Activated CD4-positive, alpha-beta T cell treated with anti-CD3 and anti-CD28 coated beads for 36 hours (primary cell): ENCODE results near the gene NGDN. TPM values are rescaled to one million over a fixed set of nuclear protein-coding genes. Genes with fewer than 3 reads are reported as not detected.
"Not testable (repeated sequence)": the region's sequence is repeated elsewhere in the genome, so short reads cannot be mapped to it uniquely, and the experiment has no call there.

Experiments used
- ATAC-seq: fragments of 200-7000 bp; cut with Tn5 transposase; one replicate; pipeline ENCODE4 v1.10.0; 2021; ENCODE audit warnings: mild to moderate bottlenecking, moderate library complexity
- CTCF ChIA-PET: fragments of 350-600 bp; sonication (Branson Sonifier 250); formaldehyde crosslinking; loops from one replicate; lab custom pipeline; 2021; ENCODE audit warnings: antibody characterized with exemption; lab: Charles Lee
- POLR2A ChIA-PET: fragments of 350-600 bp; sonication (Branson Sonifier 250); formaldehyde crosslinking; loops from one replicate; lab custom pipeline; 2021; ENCODE audit warnings: antibody characterized with exemption, inconsistent platforms; lab: Charles Lee
- DNase-seq: peaks from one replicate; pipeline ENCODE4 v3.0.0-alpha.2; 2020
- H3K27ac Mint-ChIP-seq: one replicate; pipeline ENCODE4 v1.8.0; 2021; ENCODE audit warnings: mixed read lengths
- H3K27me3 Mint-ChIP-seq: one replicate; pipeline ENCODE4 v1.8.0; 2021; ENCODE audit warnings: mixed read lengths
- H3K36me3 Mint-ChIP-seq: one replicate; pipeline ENCODE4 v1.8.0; 2021; ENCODE audit warnings: low read depth, mixed read lengths
- H3K4me1 Mint-ChIP-seq: one replicate; pipeline ENCODE4 v1.8.0; 2021; ENCODE audit warnings: mixed read lengths
- H3K4me3 Mint-ChIP-seq: one replicate; pipeline ENCODE4 v1.8.0; 2021; ENCODE audit warnings: mild to moderate bottlenecking, moderate library complexity, mixed read lengths
- H3K9me3 Mint-ChIP-seq: one replicate; pipeline ENCODE4 v1.8.0; 2021; ENCODE audit warnings: low read depth, mixed read lengths
- intact Hi-C, 2 experiments: fragments of 100-400 bp; cut with DNase I in 1 of 2; cut with micrococcal nuclease in 1 of 2; formaldehyde crosslinking; loops; one replicate each; pipeline versions ENCODE4 v1.14.2 to v1.15.1; 2022 to 2024; cut with DNase I, micrococcal nuclease
- total RNA-seq, 2 experiments: library from RNA; stranded (reverse); gene quantifications; one replicate each; pipeline ENCODE4 v1.2.3, GENCODE V29; 2021

The NGDN gene, protein sequence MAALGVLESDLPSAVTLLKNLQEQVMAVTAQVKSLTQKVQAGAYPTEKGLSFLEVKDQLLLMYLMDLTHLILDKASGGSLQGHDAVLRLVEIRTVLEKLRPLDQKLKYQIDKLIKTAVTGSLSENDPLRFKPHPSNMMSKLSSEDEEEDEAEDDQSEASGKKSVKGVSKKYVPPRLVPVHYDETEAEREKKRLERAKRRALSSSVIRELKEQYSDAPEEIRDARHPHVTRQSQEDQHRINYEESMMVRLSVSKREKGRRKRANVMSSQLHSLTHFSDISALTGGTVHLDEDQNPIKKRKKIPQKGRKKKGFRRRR
- 10 to 100 TPM; 53.0 to 57.8 TPM for total RNA-seq

DNA sequence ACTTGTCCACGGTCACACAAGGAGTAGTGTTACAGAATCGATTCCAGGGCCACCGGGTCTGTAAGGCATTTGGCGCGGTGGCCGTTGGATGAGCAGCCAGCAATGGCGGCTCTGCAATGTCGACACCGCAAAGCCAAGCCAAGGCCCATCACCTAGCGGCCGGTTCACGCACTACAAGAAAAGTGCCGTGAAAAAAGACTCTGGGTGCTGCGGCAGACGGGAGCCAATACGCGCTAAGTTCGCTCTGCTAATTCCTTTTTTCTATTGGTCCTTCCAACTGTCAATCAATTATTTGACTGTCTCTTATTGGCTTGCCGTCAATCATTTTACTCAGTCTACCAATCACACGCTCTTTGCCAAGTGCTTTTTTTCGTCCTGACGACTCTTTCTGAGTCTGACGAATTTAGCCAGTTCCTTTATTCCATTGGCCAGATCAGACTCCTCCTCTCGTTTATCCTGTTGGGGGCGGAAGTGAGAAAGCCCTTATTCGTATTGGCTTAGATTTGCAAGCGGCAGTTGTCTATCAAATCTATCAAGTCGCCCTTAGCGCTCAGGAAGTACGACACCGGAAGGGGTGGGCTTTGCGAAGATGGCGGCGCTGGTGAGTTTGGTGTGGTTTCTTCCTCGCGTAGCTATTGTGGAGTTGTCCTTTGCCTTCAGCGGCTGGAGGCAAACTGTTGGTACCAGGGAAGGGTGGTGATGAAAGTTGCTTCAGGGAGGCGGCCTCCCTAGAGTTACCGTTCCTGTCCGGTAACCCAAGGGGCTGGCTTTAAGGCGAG is at the start of gene NGDN:
Gene NGDN, plus strand, starts transcription at position 577 of the 779 bp plus-strand sequence. Its CDS starts 13 bp downstream, at position 590.
- CTCF ChIA-PET, result interaction anchor here (0.5 to 4.2 kb wide), 10 partner anchors 10 to 348 kb away, joined by 3 to 31 read pairs (median 4); partner anchors contain the start of genes PABPN1 and ZFHX2

DNA sequence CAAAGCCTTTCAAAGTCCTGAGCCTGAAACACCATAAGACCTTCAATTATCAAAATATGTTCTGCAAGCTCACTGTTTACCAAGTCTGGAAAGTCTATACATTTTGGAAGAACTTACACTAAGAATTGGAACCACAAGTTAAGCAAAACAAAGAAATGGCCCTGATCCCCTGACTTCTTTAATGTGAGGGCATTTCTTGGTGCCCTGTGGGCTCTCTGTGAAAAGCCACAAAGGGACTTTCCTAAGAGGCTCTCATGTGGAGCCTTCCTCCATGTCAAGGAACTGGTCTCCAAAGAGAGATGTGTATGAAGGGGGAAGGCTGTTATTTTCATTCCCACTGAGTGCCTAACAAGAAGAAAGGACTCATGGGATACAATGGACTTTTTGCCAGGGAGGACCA is 47.9 kb upstream of the NGDN start:
- Mint-ChIP-seq H3K4me3 (no peak overlapping the region), H3K27ac (peak overlapping the region; percentile 2), H3K9me3 (no peaks in the 10 kb centered on the region), H3K36me3 (no peaks in the 10 kb centered on the region), H3K27me3 (peaks cover 2% of the 10 kb centered on the region), H3K4me1 (peaks cover 10% of the 10 kb centered on the region)
- ATAC-seq (peak; percentile 89), DNase-seq (peak; percentile 45)
- intact Hi-C loops, result no loop called here
- POLR2A ChIA-PET, result no interaction called here
- CTCF ChIA-PET, result interaction anchor here (0.6 to 1.6 kb wide), 2 partner anchors 141 to 200 kb away, joined by 3 to 4 read pairs; no protein-coding TSS in a partner anchor

More for the DNA sequence above, at the start of gene NGDN:
- Mint-ChIP-seq H3K4me3 (no peak within 1 kb of the TSS), H3K4me1 (peaks cover 11% of the 10 kb centered on the region), H3K9me3 (no peaks in the 10 kb centered on the region), H3K27ac (no peak within 1 kb of the TSS), H3K36me3 (peaks cover 20% of the 10 kb centered on the region), H3K27me3 (no peaks in the 10 kb centered on the region)
- ATAC-seq (peak; percentile 97), DNase-seq (peak; percentile 95)
- intact Hi-C loops, result loop anchor here (1.0 to 10.0 kb wide), 14 partner anchors 82 to 973 kb away; partner anchors contain the start of genes HOMEZ (in 2 of the 2), PABPN1 (in 2 of the 2), THTPA (in 2 of the 2) and ZFHX2 (in 2 of the 2)
- POLR2A ChIA-PET, result interaction anchor here (1.0 kb wide), 1 partner anchor 148 kb away, joined by 4 read pairs; the partner anchor contains the start of gene PABPN1

DNA sequence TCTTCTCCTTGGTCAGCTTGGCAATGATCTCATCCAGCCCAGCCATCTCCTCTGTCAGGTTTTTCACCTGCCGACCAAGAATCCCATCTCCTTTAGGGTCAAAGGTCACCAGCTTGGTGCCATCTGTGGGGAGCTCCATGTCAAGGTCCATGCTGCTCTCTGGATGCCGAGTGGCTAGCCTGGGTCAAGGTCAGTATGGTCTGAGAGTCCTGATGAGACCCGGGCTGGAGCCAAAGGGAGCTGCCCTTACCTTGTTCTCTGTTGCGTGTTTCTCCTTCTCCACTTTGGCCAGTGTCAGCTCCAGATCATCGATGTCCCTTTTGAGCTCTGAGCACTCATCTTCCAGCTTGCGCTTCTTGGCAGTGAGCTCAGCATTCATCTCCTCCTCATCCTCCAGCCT is 45.8 kb upstream of the NGDN start:
- Mint-ChIP-seq H3K9me3 (no peaks in the 10 kb centered on the region), H3K4me3 (no peak overlapping the region), H3K27me3 (no peaks in the 10 kb centered on the region), H3K27ac (no peak overlapping the region), H3K36me3 (no peaks in the 10 kb centered on the region), H3K4me1 (peaks cover 10% of the 10 kb centered on the region)
- ATAC-seq, result no peak
- POLR2A ChIA-PET, result no interaction called here
- intact Hi-C loops, result no loop called here
- CTCF ChIA-PET, result interaction anchor here (1.0 to 1.6 kb wide), 2 partner anchors 14 to 33 kb away, joined by 3 to 4 read pairs; no protein-coding TSS in a partner anchor
- no peak for DNase-seq

DNA sequence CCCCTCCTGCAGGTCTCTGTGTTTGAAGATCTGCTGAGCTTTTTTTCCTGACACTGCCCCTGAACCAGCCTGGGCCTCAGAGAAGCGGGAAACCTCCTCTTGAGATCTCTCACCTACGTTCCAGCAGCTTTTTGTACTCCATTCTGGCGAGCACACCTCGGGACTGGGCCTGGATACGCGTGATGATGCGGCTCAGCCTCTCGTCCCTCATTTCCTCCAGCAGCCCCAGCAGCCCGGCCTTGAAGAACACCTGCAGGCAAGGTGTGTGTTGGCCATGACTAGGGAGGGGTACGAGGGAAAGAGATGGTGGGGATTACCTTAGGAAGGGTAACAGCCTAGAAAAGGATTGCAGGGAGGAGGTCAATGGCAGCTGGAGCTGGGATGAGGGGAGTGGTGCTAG is 44.3 kb upstream of the NGDN start:
- DNase-seq (no peak), ATAC-seq (no peak)
- ChIA-PET CTCF (no interaction called here), POLR2A (no interaction called here)
- no peaks in the 10 kb centered on the region for H3K9me3 Mint-ChIP-seq
- intact Hi-C loops, result no loop called here
- H3K27ac Mint-ChIP-seq, result no peak overlapping the region
- peaks cover 1% of the 10 kb centered on the region for H3K27me3 Mint-ChIP-seq
- H3K4me1 Mint-ChIP-seq, result peaks cover 10% of the 10 kb centered on the region
- no peak overlapping the region for H3K4me3 Mint-ChIP-seq
- no peaks in the 10 kb centered on the region for H3K36me3 Mint-ChIP-seq

DNA sequence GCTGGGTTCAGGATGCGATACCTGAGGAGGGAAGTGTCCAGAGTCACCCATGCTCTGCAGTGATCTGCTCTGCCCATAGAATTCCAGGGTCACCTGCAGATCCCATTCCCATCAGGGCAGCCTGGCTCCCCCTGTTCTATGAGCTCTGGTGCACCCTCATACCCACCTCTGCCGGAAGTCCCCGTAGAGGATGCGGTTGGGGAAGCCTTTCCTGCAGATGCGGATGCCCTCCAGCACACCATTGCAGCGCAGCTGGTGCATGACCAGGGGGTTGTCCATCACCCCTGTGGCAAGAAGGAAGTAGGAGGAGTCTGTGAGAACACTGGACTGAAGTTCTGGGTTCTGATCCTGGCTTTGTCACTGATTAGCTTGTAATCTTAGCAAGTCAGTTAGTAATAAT is 43.7 kb upstream of the NGDN start:
- intact Hi-C loops, result not testable (repeated sequence)

DNA sequence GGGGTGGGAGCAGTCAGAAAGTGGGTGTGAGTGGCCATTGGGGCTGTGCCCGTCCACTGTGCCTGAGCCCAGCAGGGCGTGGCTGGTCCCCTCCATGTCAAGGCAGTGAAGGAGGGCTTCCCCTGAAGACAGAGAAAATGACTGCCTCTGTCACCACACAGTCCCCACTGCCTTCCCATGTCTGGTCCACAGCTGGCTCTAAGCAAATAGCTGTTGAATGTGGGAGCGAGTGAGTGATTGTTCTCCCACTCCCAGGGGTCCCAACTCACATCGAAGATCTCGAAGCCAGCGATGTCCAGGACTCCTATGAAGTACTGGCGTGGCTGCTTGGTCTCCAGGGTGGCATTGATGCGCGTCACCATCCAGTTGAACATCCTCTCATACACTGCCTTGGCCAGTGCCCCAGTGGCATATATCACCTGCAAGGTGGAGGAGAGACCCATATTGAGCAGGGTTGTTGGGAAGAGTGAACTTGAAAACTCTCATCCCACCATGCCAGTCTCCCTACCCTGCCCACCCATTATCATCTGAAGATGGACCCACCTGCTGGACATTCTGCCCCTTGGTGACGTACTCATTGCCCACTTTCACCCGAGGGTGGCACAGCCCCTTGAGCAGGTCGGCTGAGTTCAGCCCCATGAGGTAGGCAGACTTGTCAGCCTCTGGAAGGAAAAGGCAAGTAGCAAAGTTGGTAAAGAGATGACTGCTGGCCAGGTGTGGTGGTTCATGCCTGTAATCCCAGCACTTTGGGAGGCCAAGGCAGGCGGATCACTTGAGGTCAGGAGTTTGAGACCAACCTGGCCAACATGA is 40.6 kb upstream of the NGDN start:
- no peaks in the 10 kb centered on the region for H3K9me3 Mint-ChIP-seq
- POLR2A ChIA-PET, result no interaction called here
- no peak for DNase-seq
- CTCF ChIA-PET, result no interaction called here
- H3K4me3 Mint-ChIP-seq, result no peak overlapping the region
- no peak for ATAC-seq
- intact Hi-C loops, result no loop called here
- H3K27me3 Mint-ChIP-seq, result peaks cover 2% of the 10 kb centered on the region
- no peaks in the 10 kb centered on the region for H3K4me1 Mint-ChIP-seq
- H3K27ac Mint-ChIP-seq, result no peak overlapping the region
- no peaks in the 10 kb centered on the region for H3K36me3 Mint-ChIP-seq

More for the DNA sequence above, 43.7 kb upstream of the NGDN start:
- H3K27me3 Mint-ChIP-seq, ATAC-seq, DNase-seq, H3K4me3 Mint-ChIP-seq, H3K36me3 Mint-ChIP-seq, POLR2A ChIA-PET, H3K9me3 Mint-ChIP-seq, H3K27ac Mint-ChIP-seq: not testable (repeated sequence)
- peaks cover 10% of the 10 kb centered on the region for H3K4me1 Mint-ChIP-seq
- CTCF ChIA-PET, result interaction anchor here (0.6 kb wide), 2 partner anchors 10 to 105 kb away, joined by 3 to 4 read pairs; no protein-coding TSS in a partner anchor

DNA sequence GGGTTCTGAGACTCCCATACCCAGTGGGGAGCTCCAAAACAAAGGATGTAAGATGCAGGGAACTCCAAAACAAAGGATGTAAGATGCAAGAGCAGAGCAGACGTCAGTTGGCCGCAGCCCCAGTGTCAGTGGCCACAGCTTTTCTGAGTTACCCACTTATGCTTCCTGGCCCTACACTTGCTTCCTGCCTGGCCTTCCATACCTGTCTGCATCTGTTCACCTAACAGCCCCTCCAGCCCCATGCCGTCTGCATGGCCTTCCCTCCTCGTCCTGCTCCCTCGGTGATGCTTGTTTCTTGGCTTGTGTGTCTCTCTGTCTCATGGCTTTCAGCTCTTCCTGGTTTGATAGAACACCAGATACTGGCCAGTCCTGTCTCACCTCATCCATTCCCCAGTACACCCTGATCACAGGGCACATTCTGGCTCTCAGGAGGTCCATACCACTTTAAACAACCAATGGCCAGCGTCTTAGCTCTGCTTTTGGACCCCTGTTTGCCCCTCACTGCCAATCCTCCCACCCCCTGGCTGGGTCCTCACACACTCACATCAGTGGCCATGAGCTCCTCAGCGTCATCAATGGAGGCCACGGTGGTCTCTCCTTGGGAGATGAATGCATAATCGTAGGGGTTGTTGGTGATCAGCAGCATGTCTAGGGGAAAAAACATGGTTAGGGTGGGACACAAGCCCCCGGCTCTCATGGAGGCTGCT is 39.3 kb upstream of the NGDN start:
- Mint-ChIP-seq H3K27me3 (peaks cover 2% of the 10 kb centered on the region), H3K4me3 (no peak overlapping the region), H3K36me3 (no peaks in the 10 kb centered on the region), H3K9me3 (no peaks in the 10 kb centered on the region), H3K4me1 (no peaks in the 10 kb centered on the region), H3K27ac (no peak overlapping the region)
- ATAC-seq (no peak), DNase-seq (no peak)
- CTCF ChIA-PET, result interaction anchor here (1.2 kb wide), 1 partner anchor 50 kb away, joined by 4 read pairs; no protein-coding TSS in a partner anchor
- POLR2A ChIA-PET, result interaction anchor here (0.6 kb wide), 1 partner anchor 187 kb away, joined by 3 read pairs; no protein-coding TSS in a partner anchor
- intact Hi-C loops, result no loop called here

DNA sequence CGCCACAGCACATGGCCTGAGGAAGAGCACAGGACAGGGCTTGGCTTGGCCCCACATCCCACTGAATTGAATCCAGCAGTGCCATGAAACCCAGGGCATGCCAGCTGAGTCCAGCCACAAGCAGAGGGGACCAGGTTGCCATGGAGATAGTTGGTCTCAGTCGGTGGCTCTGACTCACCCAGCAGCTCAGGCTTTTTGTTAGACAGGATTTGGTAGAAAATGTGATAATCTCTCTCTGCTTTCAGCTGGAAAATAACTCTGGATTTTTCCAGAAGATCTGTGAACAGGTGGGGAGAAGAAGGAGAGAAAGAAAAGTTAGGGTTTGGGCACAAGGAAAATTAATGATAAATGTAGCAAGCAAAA is 38.8 kb upstream of the NGDN start:
- CTCF ChIA-PET, result interaction anchor here (1.2 kb wide), 2 partner anchors 11 to 51 kb away, joined by 3 to 4 read pairs; no protein-coding TSS in a partner anchor
- intact Hi-C loops, result no loop called here
- no peaks in the 10 kb centered on the region for H3K9me3 Mint-ChIP-seq

DNA sequence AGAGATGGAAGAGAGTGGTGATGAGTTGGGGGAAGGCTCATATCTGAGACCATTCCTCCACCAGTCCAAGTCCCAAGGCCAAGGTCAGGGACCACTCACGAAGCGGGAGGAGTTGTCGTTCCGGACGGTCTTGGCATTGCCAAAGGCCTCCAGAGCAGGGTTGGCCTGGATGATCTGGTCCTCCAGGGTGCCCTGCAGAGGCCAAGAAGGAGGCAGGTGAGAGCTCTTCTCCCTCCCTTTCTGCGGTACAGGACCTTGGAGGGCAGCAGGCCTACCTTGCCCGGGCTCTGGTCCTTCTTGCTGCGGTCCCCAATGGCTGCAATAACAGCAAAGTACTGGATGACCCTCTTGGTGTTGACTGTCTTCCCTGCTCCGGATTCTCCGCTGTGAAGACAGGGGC is 38.0 kb upstream of the NGDN start:
- ChIA-PET POLR2A (no interaction called here), CTCF (interaction anchor here (0.6 to 1.2 kb wide), 3 partner anchors 10 to 63 kb away, joined by 3 to 4 read pairs (median 3); no protein-coding TSS in a partner anchor)
- intact Hi-C loops, result no loop called here
- peaks cover 2% of the 10 kb centered on the region for H3K27me3 Mint-ChIP-seq
- no peak overlapping the region for H3K4me3 Mint-ChIP-seq
- no peaks in the 10 kb centered on the region for H3K4me1 Mint-ChIP-seq
- H3K36me3 Mint-ChIP-seq, result no peaks in the 10 kb centered on the region
- H3K9me3 Mint-ChIP-seq, result no peaks in the 10 kb centered on the region
- DNase-seq (no peak), ATAC-seq (no peak)
- no peak overlapping the region for H3K27ac Mint-ChIP-seq

More for the DNA sequence above, 38.8 kb upstream of the NGDN start:
- no peaks in the 10 kb centered on the region for H3K36me3 Mint-ChIP-seq
- H3K4me3 Mint-ChIP-seq, result no peak overlapping the region
- POLR2A ChIA-PET, result interaction anchor here (0.6 kb wide), 1 partner anchor 187 kb away, joined by 3 read pairs; no protein-coding TSS in a partner anchor
- no peak overlapping the region for H3K27ac Mint-ChIP-seq
- H3K4me1 Mint-ChIP-seq, result no peaks in the 10 kb centered on the region
- H3K27me3 Mint-ChIP-seq, result peaks cover 2% of the 10 kb centered on the region
- DNase-seq (no peak), ATAC-seq (no peak)
